Muscle layer of colon (tissue), 2 donors: ENCODE results near the gene MCU.
"Not testable (repeated sequence)": the region's sequence is repeated elsewhere in the genome, so short reads cannot be mapped to it uniquely, and the experiment has no call there.

Experiments used
- H3K27ac ChIP-seq: one replicate; pipeline ENCODE4 v1.7.0; 2013; ENCODE audit warnings: low read depth, mild to moderate bottlenecking, low read length, moderate library complexity
- H3K27me3 ChIP-seq, 2 donors: one replicate each; pipeline ENCODE4 v1.7.0; 2013; ENCODE audit warnings: low read length in 2 of 2, mild to moderate bottlenecking in 2 of 2; ENCODE audit not compliant: insufficient read depth in 2 of 2, control insufficient read depth in 1 of 2
- H3K36me3 ChIP-seq: one replicate; pipeline ENCODE4 v1.7.0; 2013; ENCODE audit warnings: mild to moderate bottlenecking, low read length; ENCODE audit not compliant: insufficient read depth
- H3K4me1 ChIP-seq: one replicate; pipeline ENCODE4 v1.7.0; 2013; ENCODE audit warnings: mild to moderate bottlenecking, low read length; ENCODE audit not compliant: insufficient read depth
- H3K4me3 ChIP-seq, 2 donors: one replicate each; pipeline ENCODE4 v1.7.0; 2013; ENCODE audit warnings: low read length in 2 of 2, low read depth in 1 of 2, mild to moderate bottlenecking in 1 of 2, moderate library complexity in 1 of 2
- H3K9ac ChIP-seq: one replicate; pipeline ENCODE4 v1.7.0; 2013; ENCODE audit warnings: low read length
- H3K9me3 ChIP-seq: one replicate; pipeline ENCODE4 v1.7.0; 2013; ENCODE audit warnings: mild to moderate bottlenecking, low read length
- donor health status: abdominal sarcoma.
- donor health status: Adenocarcinoma of cecum.

The MCU gene

GRCh38 chr10:72660220-72660619 lies 31.7 kb upstream of the MCU start:
- no peak overlapping the region for H3K9ac ChIP-seq
- H3K9me3 ChIP-seq, result no peaks in the 10 kb centered on the region
- H3K36me3 ChIP-seq, result no peaks in the 10 kb centered on the region
- H3K4me1 ChIP-seq, result no peaks in the 10 kb centered on the region
- H3K27ac ChIP-seq, result no peak overlapping the region
- no peaks in the 10 kb centered on the region for H3K27me3 ChIP-seq
- H3K4me3 ChIP-seq, result no peak overlapping the region

DNA sequence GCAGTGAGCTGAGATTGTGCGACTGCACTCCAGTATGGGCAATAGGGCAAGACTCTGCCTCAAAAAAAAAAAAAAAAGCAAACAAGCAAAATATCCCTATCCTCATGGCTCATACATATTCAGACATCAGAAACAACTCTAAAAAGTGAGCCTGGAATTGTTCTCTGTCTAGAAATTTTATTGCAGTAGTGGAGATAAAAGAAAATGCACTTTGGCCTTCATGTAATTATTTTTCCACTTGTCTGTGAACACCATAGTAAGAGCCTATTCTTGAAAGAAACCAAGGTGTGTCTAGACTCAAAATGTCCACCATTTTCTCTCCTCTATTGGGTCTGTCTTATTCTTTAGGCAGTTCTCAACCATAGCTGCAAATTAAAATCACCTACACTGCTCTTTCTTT lies 30.5 kb upstream of the MCU start:
- Histone ChIP-seq H3K9ac (no peak overlapping the region), H3K4me3 (no peak overlapping the region), H3K27ac (no peak overlapping the region), H3K27me3 (no peaks in the 10 kb centered on the region), H3K9me3 (no peaks in the 10 kb centered on the region), H3K4me1 (no peaks in the 10 kb centered on the region), H3K36me3 (no peaks in the 10 kb centered on the region)

GRCh38 chr10:72663971-72664370 lies 28.0 kb upstream of the MCU start:
- Histone ChIP-seq H3K27ac (no peak overlapping the region), H3K9ac (no peak overlapping the region), H3K9me3 (no peaks in the 10 kb centered on the region), H3K36me3 (no peaks in the 10 kb centered on the region), H3K4me1 (no peaks in the 10 kb centered on the region), H3K4me3 (no peak overlapping the region), H3K27me3 (no peaks in the 10 kb centered on the region)

GRCh38 chr10:72665925-72666324 lies 26.0 kb upstream of the MCU start:
- Histone ChIP-seq H3K27me3 (no peaks in the 10 kb centered on the region), H3K9ac (no peak overlapping the region), H3K4me1 (no peaks in the 10 kb centered on the region), H3K4me3 (no peak overlapping the region), H3K36me3 (no peaks in the 10 kb centered on the region), H3K27ac (no peak overlapping the region), H3K9me3 (no peaks in the 10 kb centered on the region)

- no peaks in the 10 kb centered on the region for H3K36me3 ChIP-seq
- no peak overlapping the region for H3K9ac ChIP-seq
- no peaks in the 10 kb centered on the region for H3K27me3 ChIP-seq
- H3K27ac ChIP-seq, result no peak overlapping the region
- no peaks in the 10 kb centered on the region for H3K9me3 ChIP-seq
- H3K4me1 ChIP-seq, result no peaks in the 10 kb centered on the region
- H3K4me3 ChIP-seq, result no peak overlapping the region
Observed at GRCh38 chr10:72667207-72667864, 24.6 kb upstream of the MCU start.

- no peak overlapping the region for H3K27ac ChIP-seq
- H3K4me1 ChIP-seq, result no peaks in the 10 kb centered on the region
- no peaks in the 10 kb centered on the region for H3K9me3 ChIP-seq
- no peak overlapping the region for H3K9ac ChIP-seq
- H3K4me3 ChIP-seq, result no peak overlapping the region
- no peaks in the 10 kb centered on the region for H3K36me3 ChIP-seq
- no peaks in the 10 kb centered on the region for H3K27me3 ChIP-seq
Observed at GRCh38 chr10:72673280-72673679, 18.7 kb upstream of the MCU start.

- not testable (repeated sequence) for H3K36me3 ChIP-seq, H3K4me1 ChIP-seq, H3K9me3 ChIP-seq, H3K27me3 ChIP-seq, H3K4me3 ChIP-seq, H3K9ac ChIP-seq, H3K27ac ChIP-seq
Observed at GRCh38 chr10:72674174-72674573, 17.8 kb upstream of the MCU start.

DNA sequence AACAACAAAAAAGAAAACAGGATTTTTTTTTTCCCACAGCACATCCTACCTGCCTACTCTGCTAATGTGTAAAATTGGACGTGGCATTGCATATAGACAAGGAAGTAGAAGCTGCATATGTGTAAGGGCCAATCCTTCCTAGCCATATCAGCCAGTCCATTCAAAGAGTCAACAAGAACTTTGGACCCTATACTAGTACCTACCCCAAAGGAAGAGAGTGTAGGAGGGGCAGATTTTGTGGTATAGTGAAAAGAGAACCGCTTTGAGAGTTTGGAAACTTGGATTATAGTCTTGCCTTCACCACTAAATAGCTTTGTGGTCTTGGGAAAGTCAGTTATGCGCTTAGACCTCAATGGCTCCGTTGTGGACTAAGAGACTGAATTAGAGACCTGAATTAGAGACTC lies 12.1 kb upstream of the MCU start:
- H3K27ac ChIP-seq, result no peak overlapping the region
- H3K9ac ChIP-seq, result no peak overlapping the region
- H3K4me3 ChIP-seq, result no peak overlapping the region

GRCh38 chr10:72682638-72683037 lies 9.3 kb upstream of the MCU start:
- no peaks in the 10 kb centered on the region for H3K9me3 ChIP-seq
- no peak overlapping the region for H3K9ac ChIP-seq
- no peaks in the 10 kb centered on the region for H3K4me1 ChIP-seq
- no peaks in the 10 kb centered on the region for H3K36me3 ChIP-seq
- no peak overlapping the region for H3K4me3 ChIP-seq
- no peaks in the 10 kb centered on the region for H3K27me3 ChIP-seq
- no peak overlapping the region for H3K27ac ChIP-seq

More for the DNA sequence above, 12.1 kb upstream of the MCU start:
- no peaks in the 10 kb centered on the region for H3K9me3 ChIP-seq
- no peaks in the 10 kb centered on the region for H3K4me1 ChIP-seq
- no peaks in the 10 kb centered on the region for H3K27me3 ChIP-seq
- no peaks in the 10 kb centered on the region for H3K36me3 ChIP-seq

DNA sequence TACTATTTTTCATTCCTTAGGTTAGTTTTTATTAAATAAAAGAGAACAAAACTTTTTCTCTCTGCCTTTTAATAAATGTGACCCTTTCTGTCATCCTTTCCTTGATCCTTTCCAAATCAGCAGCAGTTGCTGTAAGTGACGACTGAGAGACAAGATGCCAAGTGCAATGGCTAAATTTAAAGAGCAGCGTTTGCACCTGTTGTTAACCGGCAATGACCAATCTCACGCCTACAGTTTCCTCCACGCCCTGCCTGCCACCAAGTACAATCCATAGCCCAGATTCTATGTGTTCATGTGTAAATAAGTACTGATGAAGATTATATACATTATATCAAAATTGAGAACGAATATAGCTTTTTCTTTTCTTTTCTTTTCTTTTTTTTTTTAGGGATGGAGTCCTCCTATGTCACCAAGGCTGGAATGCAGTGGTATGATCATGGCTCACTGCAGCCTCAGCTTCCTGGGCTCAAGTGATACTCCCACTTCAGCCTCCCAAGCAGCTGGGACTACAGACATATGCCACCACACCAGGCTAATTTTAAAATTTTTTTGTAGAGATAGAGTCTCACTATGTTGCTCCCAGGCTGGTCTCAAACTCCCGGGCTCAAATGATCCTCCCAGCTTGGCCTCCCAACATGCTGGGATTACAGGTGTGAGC lies 6.5 kb upstream of the MCU start:
- Histone ChIP-seq H3K4me3 (no peak overlapping the region), H3K4me1 (no peaks in the 10 kb centered on the region), H3K36me3 (no peaks in the 10 kb centered on the region), H3K27me3 (no peaks in the 10 kb centered on the region), H3K27ac (no peak overlapping the region), H3K9me3 (no peaks in the 10 kb centered on the region), H3K9ac (no peak overlapping the region)

GRCh38 chr10:72686430-72686829 lies 5.5 kb upstream of the MCU start:
- H3K27ac ChIP-seq, H3K9ac ChIP-seq, H3K4me1 ChIP-seq, H3K36me3 ChIP-seq, H3K9me3 ChIP-seq, H3K4me3 ChIP-seq, H3K27me3 ChIP-seq: not testable (repeated sequence)

DNA sequence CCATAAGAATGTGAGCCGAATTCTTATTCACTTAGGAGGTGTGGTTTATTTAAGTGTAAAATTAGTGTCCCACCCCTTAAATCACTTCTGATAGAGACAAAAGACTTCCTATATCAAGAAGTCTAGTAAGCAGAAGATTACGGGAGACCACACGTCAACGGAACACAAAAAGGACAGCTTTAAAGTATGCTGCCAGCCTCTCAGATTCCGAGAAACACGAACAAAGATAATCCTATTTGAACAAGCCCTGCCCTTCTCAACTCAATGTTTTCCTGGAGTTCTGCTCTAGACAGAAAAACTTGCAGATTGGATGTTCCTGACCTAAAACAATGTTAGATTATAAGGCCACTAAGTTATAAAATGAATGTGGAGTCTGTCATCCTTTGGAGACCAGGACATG lies 4.9 kb upstream of the MCU start:
- Histone ChIP-seq H3K36me3 (no peaks in the 10 kb centered on the region), H3K27ac (no peak overlapping the region), H3K27me3 (no peaks in the 10 kb centered on the region), H3K9ac (no peak overlapping the region), H3K4me3 (no peak overlapping the region), H3K9me3 (no peaks in the 10 kb centered on the region), H3K4me1 (no peaks in the 10 kb centered on the region)
